HEK293T (cell line): ENCODE measurements around the gene FGFRL1.

Experiments
- CTCF ChIA-PET: fragments of 350-600 bp; formaldehyde crosslinking; extraction: SDS; loops from one replicate; lab custom pipeline; 2021; ENCODE audit warnings: antibody characterized with exemption, inconsistent platforms; lab: Yijun Ruan, JAX
- POLR2A ChIA-PET: fragments of 350-600 bp; formaldehyde crosslinking; extraction: SDS; loops from one replicate; lab custom pipeline; 2020; ENCODE audit warnings: antibody characterized with exemption, inconsistent platforms; lab: Yijun Ruan, JAX
- DNase-seq: peaks from one replicate; pipeline ENCODE4 v3.0.0; 2012; ENCODE audit warnings: mixed read lengths; ENCODE audit errors: extremely low spot score
- ARNT ChIP-seq: fragments of 450-650 bp; IDR thresholded peaks from 2 replicates; pipeline ENCODE4 v1.6.1; 2017; ENCODE audit warnings: mild to moderate bottlenecking
- BHLHE40 ChIP-seq: fragments of 450-650 bp; IDR thresholded peaks from 2 replicates; pipeline ENCODE4 v1.6.1; 2016; ENCODE audit warnings: mild to moderate bottlenecking, moderate library complexity, borderline replicate concordance
- CTBP1 ChIP-seq: fragments of 450-650 bp; IDR thresholded peaks from 2 replicates; pipeline ENCODE4 v1.6.1; 2016; ENCODE audit warnings: borderline replicate concordance
- ELF4 ChIP-seq: fragments of 450-650 bp; IDR thresholded peaks from 2 replicates; pipeline ENCODE4 v1.6.1; 2017; ENCODE audit warnings: antibody characterized with exemption
- FOXA1 ChIP-seq: fragments of 450-650 bp; IDR thresholded peaks from 2 replicates; pipeline ENCODE4 v1.6.1; 2016; ENCODE audit warnings: mild to moderate bottlenecking
- FOXK2 ChIP-seq: fragments of 450-650 bp; IDR thresholded peaks from 2 replicates; pipeline ENCODE4 v1.6.1; 2016; ENCODE audit warnings: mild to moderate bottlenecking
- FOXM1 ChIP-seq: fragments of 450-650 bp; IDR thresholded peaks from 2 replicates; pipeline ENCODE4 v1.6.1; 2017; ENCODE audit warnings: mild to moderate bottlenecking, borderline replicate concordance
- HDGF ChIP-seq: fragments of 450-650 bp; IDR thresholded peaks from 2 replicates; pipeline ENCODE4 v1.6.1; 2017; ENCODE audit warnings: antibody characterized with exemption, borderline replicate concordance
- L3MBTL2 ChIP-seq: fragments of 450-650 bp; conservative IDR thresholded peaks from 2 replicates; pipeline ENCODE4 v1.6.1; 2016; ENCODE audit warnings: mild to moderate bottlenecking
- LEF1 ChIP-seq: fragments of 450-650 bp; IDR thresholded peaks from 2 replicates; pipeline ENCODE4 v1.6.1; 2017; ENCODE audit warnings: mild to moderate bottlenecking, borderline replicate concordance
- NFRKB ChIP-seq: fragments of 450-650 bp; IDR thresholded peaks from 2 replicates; pipeline ENCODE4 v1.6.1; 2016; ENCODE audit warnings: mild to moderate bottlenecking, moderate library complexity
- SP1 ChIP-seq: fragments of 450-650 bp; IDR thresholded peaks from 2 replicates; pipeline ENCODE4 v1.6.1; 2017
- SUZ12 ChIP-seq: fragments of 450-650 bp; IDR thresholded peaks from 2 replicates; pipeline ENCODE4 v1.6.1; 2016; ENCODE audit warnings: mild to moderate bottlenecking
- TARDBP ChIP-seq: fragments of 450-650 bp; IDR thresholded peaks from 2 replicates; pipeline ENCODE4 v1.6.1; 2016
- ZNF384 ChIP-seq: fragments of 450-650 bp; IDR thresholded peaks from 2 replicates; pipeline ENCODE4 v1.6.1; 2016
- TF ChIP-seq, protein P1 (sequence below): fragments of 450-650 bp; IDR thresholded peaks from 2 replicates; pipeline ENCODE4 v1.6.1; 2016

The FGFRL1 gene

DNA sequence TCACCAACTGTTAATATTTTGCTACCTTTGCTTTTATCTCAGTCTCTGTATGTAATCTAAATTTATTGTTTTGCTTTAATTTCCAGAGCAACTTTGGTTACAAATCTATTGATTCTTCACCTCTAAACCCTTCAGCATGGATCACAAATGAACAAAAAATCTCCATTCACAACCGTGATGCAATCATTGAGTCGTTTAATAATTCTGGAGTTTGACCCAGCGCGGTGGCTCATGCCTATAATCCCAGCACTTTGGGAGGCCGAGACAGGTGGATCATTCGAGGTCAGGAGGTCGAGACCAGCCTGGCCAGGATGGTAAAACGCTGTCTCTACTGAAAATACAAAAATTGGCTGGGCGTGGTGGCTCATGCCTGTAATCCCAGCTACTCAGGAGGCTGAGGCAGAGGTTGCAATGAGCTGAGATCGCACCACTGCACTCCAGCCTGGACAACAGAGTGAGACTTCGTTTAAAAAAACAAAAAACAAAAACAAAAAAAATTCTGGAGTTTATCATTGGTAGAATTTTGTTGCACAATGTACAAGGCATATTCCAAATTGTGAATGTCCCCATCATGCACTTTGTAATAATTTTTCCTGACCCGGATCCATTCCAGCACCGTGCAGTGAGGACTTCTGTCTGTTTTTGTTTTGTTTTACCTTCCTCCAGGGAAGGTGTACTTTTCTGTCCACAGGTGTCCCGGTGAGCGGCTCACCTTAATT, 26.9 kb upstream of the FGFRL1 start:
- DNase-seq = no peak
- ChIA-PET POLR2A (no interaction called here), CTCF (no interaction called here)
- TF ChIP-seq FOXM1 (no peak), FOXK2 (no peak), BHLHE40 (no peak), CTBP1 (no peak)

DNA sequence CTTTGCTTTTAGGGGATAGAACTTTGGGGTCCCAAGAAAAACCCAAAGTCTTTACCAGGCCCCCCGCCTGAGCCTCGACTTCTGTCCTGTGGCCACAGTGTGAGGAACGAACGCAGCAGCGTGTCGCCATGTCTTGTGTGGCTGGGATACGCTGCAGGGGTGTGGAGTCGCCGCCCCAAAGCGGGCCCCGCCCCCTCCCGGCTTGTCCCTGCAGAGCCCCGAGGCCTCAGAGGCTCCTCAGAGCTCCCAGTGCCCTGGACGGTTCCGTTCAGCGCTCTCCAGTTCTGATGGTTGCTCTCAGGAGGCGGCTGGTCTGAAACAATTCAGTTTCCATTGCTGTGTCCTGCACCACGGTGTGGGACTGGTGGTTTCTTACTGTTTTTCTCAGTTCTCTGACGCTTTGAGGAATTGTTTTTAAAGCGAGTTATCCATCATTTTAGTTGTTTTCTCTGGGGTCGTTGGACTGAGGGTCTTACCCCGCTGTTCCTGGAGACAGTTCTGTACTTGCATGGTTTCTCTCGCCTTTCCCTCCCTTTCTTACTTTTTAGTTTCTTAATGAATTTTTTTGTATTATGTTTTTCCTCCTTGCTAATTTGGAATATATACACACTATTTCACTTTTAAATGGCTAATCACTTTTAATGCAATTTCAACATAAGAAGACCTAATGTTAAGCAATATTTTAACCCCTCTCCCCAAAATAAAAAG, 26.1 kb upstream of the FGFRL1 start:
- POLR2A ChIA-PET = no interaction called here
- no peak for TF ChIP-seq FOXK2
- TF ChIP-seq L3MBTL2 = no peak
- no peak for TF ChIP-seq HDGF
- no peak for TF ChIP-seq SP1
- no peak for TF ChIP-seq ELF4
- TF ChIP-seq NFRKB = no peak
- no peak for TF ChIP-seq ARNT
- TF ChIP-seq FOXM1 = no peak
- TF ChIP-seq FOXA1 = no peak
- TF ChIP-seq ZNF384 = no peak
- TF ChIP-seq LEF1 = no peak
- TF ChIP-seq CTBP1 = no peak
- TF ChIP-seq SUZ12 = no peak
- no peak for TF ChIP-seq TARDBP
- TF ChIP-seq BHLHE40 = no peak
- TF ChIP-seq, protein P1, sequence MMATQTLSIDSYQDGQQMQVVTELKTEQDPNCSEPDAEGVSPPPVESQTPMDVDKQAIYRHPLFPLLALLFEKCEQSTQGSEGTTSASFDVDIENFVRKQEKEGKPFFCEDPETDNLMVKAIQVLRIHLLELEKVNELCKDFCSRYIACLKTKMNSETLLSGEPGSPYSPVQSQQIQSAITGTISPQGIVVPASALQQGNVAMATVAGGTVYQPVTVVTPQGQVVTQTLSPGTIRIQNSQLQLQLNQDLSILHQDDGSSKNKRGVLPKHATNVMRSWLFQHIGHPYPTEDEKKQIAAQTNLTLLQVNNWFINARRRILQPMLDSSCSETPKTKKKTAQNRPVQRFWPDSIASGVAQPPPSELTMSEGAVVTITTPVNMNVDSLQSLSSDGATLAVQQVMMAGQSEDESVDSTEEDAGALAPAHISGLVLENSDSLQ = no peak
- CTCF ChIA-PET = no interaction called here
- peak; percentile 73 for DNase-seq

DNA sequence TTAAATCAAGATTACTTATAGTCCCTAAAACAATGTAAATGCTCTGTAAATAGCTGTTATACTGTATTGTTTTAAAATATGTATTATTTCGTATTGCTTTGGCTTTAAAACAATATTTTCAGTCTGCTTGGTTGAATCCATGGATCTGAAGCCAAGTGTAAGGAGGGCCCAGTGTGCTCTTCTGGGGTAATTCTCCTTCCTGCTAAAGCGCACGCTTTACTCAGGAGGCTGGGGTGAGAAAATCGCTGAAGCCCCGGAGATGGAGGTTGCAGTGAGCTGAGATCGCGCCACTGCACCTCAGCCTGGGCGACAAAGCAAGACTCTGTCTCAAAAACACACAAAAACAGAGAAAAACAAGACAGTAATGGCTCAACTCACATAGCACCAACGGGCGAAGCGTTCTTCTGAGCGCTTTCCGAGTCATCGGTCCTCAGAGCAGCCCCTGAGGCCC, 25.0 kb upstream of the FGFRL1 start:
- TF ChIP-seq NFRKB (no peak), FOXA1 (no peak), L3MBTL2 (0 out of 2 replicates have a peak, but pooled peaks have one; percentile 16)
- no peak for DNase-seq
- CTCF ChIA-PET = interaction anchor here (0.6 to 1.1 kb wide), 5 partner anchors 7 to 742 kb away, joined by 3 to 9 read pairs (median 3); no protein-coding TSS in a partner anchor
- POLR2A ChIA-PET = interaction anchor here (1.0 to 1.8 kb wide), 6 partner anchors 23 to 244 kb away, joined by 4 to 11 read pairs (median 6); partner anchors contain the start of genes GAK and TMEM175

DNA sequence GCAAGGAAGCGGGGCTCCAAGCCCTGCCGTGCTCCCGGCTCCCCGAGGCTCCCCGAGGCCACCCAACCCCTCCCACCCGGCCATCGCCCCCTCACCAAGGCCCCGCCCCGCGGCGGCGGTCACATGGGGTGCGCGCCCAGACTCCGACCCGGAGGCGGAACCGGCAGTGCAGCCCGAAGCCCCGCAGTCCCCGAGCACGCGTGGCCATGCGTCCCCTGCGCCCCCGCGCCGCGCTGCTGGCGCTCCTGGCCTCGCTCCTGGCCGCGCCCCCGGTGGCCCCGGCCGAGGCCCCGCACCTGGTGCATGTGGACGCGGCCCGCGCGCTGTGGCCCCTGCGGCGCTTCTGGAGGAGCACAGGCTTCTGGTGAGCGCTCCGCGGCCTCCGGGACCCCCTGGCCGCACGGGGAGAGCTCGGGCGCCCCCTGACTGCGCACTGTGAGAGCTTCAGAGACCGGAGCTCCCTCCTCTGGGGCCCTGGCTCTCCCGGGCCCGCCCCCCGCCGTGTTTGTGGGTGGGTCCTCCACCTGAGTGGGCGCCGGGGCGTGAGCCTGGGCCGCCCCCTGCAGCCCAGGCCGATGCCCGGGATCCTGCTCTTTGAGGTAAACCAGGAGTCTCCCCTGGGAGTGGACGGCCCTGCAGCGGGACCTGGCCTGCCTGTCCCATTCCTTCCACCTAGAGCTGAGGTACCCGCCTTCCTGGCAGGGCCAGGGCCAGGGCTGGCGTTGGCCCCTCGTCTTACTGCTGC, 24.4 kb upstream of the FGFRL1 start, which contains the start of gene IDUA:
IDUA (plus strand) TSS at position 166 of the 745 bp plus-strand sequence; CDS start at position 207, 41 bp downstream.
- DNase-seq = peak; percentile 70
- TF ChIP-seq TARDBP = no peak
- TF ChIP-seq SP1 = no peak
- no peak for TF ChIP-seq BHLHE40
- no peak for TF ChIP-seq ZNF384
- TF ChIP-seq HDGF = no peak
- TF ChIP-seq L3MBTL2 = 0 out of 2 replicates have a peak, but pooled peaks have one; percentile 5
- TF ChIP-seq CTBP1 = no peak
- TF ChIP-seq ARNT = no peak
- no peak for TF ChIP-seq ELF4
- TF ChIP-seq NFRKB = no peak
- TF ChIP-seq FOXM1 = no peak
- peak; percentile 41; the same call in 1 of the 2 replicates for TF ChIP-seq LEF1
- POLR2A ChIA-PET = interaction anchor here (0.5 to 1.8 kb wide), 10 partner anchors 12 to 245 kb away, joined by 3 to 11 read pairs (median 4); partner anchors contain the start of genes GAK and TMEM175
- CTCF ChIA-PET = interaction anchor here (0.5 to 1.1 kb wide), 6 partner anchors 8 to 743 kb away, joined by 3 to 9 read pairs (median 3); no protein-coding TSS in a partner anchor

DNA sequence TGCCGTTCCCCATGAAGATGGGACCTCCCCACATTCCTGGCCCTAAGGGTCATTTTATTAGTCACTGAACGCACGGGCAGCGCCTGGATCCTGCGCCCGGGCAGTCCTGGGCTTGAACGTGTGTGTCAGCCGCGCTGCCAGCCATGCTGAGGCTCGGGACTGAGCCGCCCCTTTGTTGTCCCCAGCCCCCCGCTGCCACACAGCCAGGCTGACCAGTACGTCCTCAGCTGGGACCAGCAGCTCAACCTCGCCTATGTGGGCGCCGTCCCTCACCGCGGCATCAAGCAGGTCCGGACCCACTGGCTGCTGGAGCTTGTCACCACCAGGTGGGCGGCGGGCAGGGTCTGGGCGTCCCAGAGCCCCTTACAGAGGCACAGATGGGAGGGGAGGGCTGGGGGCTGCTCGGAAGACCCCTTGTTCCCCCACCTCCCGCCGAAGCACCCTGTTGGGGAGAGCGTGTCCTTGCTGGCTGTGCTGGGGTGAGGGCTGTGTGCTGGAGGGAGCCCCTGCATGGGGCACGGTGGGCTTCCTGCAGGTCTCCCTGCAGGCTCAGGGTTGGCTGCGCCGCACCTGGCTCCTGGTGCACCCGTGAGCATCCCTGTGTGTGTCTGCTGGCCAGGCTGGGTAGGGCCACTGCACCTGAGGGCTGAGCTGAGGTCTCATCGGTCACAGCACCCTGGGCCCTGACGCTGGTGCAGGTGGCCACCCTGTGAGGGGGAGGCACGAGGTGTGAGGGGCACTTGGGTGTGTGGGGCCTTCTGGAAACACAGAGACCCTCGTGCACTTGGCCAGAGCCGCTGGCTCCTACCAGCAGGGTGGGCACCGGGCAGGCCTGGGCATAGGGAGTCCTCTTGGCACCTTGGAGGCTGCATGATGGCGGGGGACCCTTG, 23.6 kb upstream of the FGFRL1 start:
- DNase-seq = no peak
- ChIA-PET CTCF (interaction anchor here (0.5 to 1.1 kb wide), 4 partner anchors 10 to 340 kb away, joined by 3 to 9 read pairs (median 3); no protein-coding TSS in a partner anchor), POLR2A (interaction anchor here (0.5 to 1.8 kb wide), 10 partner anchors 11 to 245 kb away, joined by 3 to 11 read pairs (median 4); partner anchors contain the start of genes GAK and TMEM175)
- no peak for TF ChIP-seq HDGF
- no peak for TF ChIP-seq TARDBP
- no peak for TF ChIP-seq ZNF384
- TF ChIP-seq L3MBTL2 = no peak
- no peak for TF ChIP-seq ARNT
- TF ChIP-seq FOXM1 = no peak
- TF ChIP-seq BHLHE40 = no peak
- TF ChIP-seq, protein P1 = no peak
- TF ChIP-seq SUZ12 = no peak
- TF ChIP-seq LEF1 = no peak
- no peak for TF ChIP-seq NFRKB
